ENCODE data around the gene CYBA. TPM values are rescaled to one million over a fixed set of nuclear protein-coding genes. Genes with fewer than 3 reads are reported as not detected.

Gene CYBA
- total RNA-seq, 3 donors from 2014 or later = 150 to 316 (median 184) TPM

GRCh38 chr16:88623858-88624257 is 27.0 kb downstream of the CYBA start:
- Histone ChIP-seq H3K4me1 (ENCODE audit: low read depth) (no peaks in the 10 kb centered on the region), H3K36me3 (ENCODE audit: low read depth) (peaks cover 13% of the 10 kb centered on the region), H3K4me3 (no peak overlapping the region), H3K9me3 (no peaks in the 10 kb centered on the region)
- ATAC-seq = no peak
- intact Hi-C loops (cut with DNase I, micrococcal nuclease) = no loop called here
- DNase-seq = no peak
- TF ChIP-seq CTCF (IDR thresholded peaks at IDR 0.05) = no peak

- H3K4me3 ChIP-seq = no peak overlapping the region
- no peaks in the 10 kb centered on the region for H3K9me3 ChIP-seq
- peaks cover 7% of the 10 kb centered on the region for H3K4me1 ChIP-seq (ENCODE audit: low read depth)
- intact Hi-C loops (cut with DNase I, micrococcal nuclease) = no loop called here
- TF ChIP-seq CTCF (IDR thresholded peaks at IDR 0.05) = no peak
- no peak for DNase-seq
- ATAC-seq = no peak
- peaks cover 13% of the 10 kb centered on the region for H3K36me3 ChIP-seq (ENCODE audit: low read depth)
Measured at GRCh38 chr16:88622866-88623265, 28.0 kb downstream of the CYBA start.

GRCh38 chr16:88622125-88622524 is 28.7 kb downstream of the CYBA start:
- no peak overlapping the region for H3K4me3 ChIP-seq
- ATAC-seq = no peak
- intact Hi-C loops (cut with DNase I, micrococcal nuclease) = no loop called here
- no peaks in the 10 kb centered on the region for H3K9me3 ChIP-seq
- H3K4me1 ChIP-seq (ENCODE audit: low read depth) = peaks cover 14% of the 10 kb centered on the region
- TF ChIP-seq CTCF (IDR thresholded peaks at IDR 0.05) = no peak
- peaks cover 13% of the 10 kb centered on the region for H3K36me3 ChIP-seq (ENCODE audit: low read depth)
- no peak for DNase-seq

- Histone ChIP-seq H3K4me3 (no peak overlapping the region), H3K36me3 (ENCODE audit: low read depth) (peaks cover 13% of the 10 kb centered on the region), H3K9me3 (no peaks in the 10 kb centered on the region), H3K4me1 (ENCODE audit: low read depth) (peaks cover 31% of the 10 kb centered on the region)
- intact Hi-C loops (cut with DNase I, micrococcal nuclease) = no loop called here
- peak; percentile 33 for ATAC-seq
- no peak for TF ChIP-seq CTCF (IDR thresholded peaks at IDR 0.05)
- peak in 1 of 3 donors; percentile 41 for DNase-seq
Measured at GRCh38 chr16:88619859-88620815, 30.7 kb downstream of the CYBA start.

GRCh38 chr16:88618956-88619667 is 31.7 kb downstream of the CYBA start:
- Histone ChIP-seq H3K4me1 (ENCODE audit: low read depth) (peaks cover 31% of the 10 kb centered on the region), H3K9me3 (no peaks in the 10 kb centered on the region), H3K36me3 (ENCODE audit: low read depth) (peaks cover 8% of the 10 kb centered on the region), H3K4me3 (no peak overlapping the region)
- no peak for TF ChIP-seq CTCF (IDR thresholded peaks at IDR 0.05)
- DNase-seq (no peak), ATAC-seq (no peak)
- intact Hi-C loops (cut with DNase I, micrococcal nuclease) = no loop called here
